Measurements from ENCODE around the gene CXCL17. TPM values are rescaled to one million over a fixed set of nuclear protein-coding genes. Genes with fewer than 3 reads are reported as not detected.

The CXCL17 gene
- total and polyA plus RNA-seq, 2 donors (not counting 1 experiment from before 2014, with no cell fraction given), result not detected

- 67% methylated on average over 2 of the region's 2 CpGs for WGBS (ENCODE audit: insufficient coverage)
- Histone ChIP-seq H3K36me3 (replicated peaks in 1 of 2; ENCODE audit: control extremely low read depth in 1 of 2, control insufficient read depth in 1 of 2, extremely low read depth in 1 of 2, insufficient read depth in 2 of 2, low read length in 1 of 2) (no peaks in the 10 kb centered on the region), H3K27me3 (replicated peaks in 1 of 4; ENCODE audit: control extremely low read depth in 1 of 4, control insufficient read depth in 3 of 4, insufficient read depth in 4 of 4, low read length in 3 of 4) (no peaks in the 10 kb centered on the region), H4K20me1 (ENCODE audit: control insufficient read depth, insufficient read depth, low read length, poor library complexity, severe bottlenecking) (no peaks in the 10 kb centered on the region), H2AFZ (ENCODE audit: insufficient read depth, low read depth, low read length, poor library complexity, severe bottlenecking) (no peak overlapping the region), H3K79me2 (ENCODE audit: control insufficient read depth, insufficient read depth, low read length) (no peaks in the 10 kb centered on the region), H3K4me1 (ENCODE audit: control insufficient read depth in 2 of 2, insufficient read depth in 2 of 2, low read length in 2 of 2) (peaks cover 26 to 31% of the 10 kb centered on the region in 2 donors), H3K4me2 (replicated peaks; ENCODE audit: low read depth, low read length, poor library complexity, severe bottlenecking) (no peak overlapping the region), H3K27ac (ENCODE audit: low read length in 2 of 2) (no peak overlapping the region), H3K4me3 (ENCODE audit: control extremely low read depth in 1 of 5, extremely low read depth in 1 of 5, insufficient read depth in 1 of 5, low read depth in 2 of 5, low read length in 4 of 5) (no peak overlapping the region), H3K9ac (ENCODE audit: low read length) (no peak overlapping the region), H3K9me3 (ENCODE audit: control extremely low read depth in 1 of 3, control insufficient read depth in 2 of 3, insufficient read depth in 1 of 3, low read length in 2 of 3) (no peaks in the 10 kb centered on the region)
- ChIA-PET POLR2A (no interaction called here), CTCF (interaction anchor here (1.0 to 12.9 kb wide), 3 partner anchors 9 to 69 kb away, joined by 3 to 348 read pairs (median 3); partner anchors contain the start of gene CEACAM1)
- TF ChIP-seq, protein P1, sequence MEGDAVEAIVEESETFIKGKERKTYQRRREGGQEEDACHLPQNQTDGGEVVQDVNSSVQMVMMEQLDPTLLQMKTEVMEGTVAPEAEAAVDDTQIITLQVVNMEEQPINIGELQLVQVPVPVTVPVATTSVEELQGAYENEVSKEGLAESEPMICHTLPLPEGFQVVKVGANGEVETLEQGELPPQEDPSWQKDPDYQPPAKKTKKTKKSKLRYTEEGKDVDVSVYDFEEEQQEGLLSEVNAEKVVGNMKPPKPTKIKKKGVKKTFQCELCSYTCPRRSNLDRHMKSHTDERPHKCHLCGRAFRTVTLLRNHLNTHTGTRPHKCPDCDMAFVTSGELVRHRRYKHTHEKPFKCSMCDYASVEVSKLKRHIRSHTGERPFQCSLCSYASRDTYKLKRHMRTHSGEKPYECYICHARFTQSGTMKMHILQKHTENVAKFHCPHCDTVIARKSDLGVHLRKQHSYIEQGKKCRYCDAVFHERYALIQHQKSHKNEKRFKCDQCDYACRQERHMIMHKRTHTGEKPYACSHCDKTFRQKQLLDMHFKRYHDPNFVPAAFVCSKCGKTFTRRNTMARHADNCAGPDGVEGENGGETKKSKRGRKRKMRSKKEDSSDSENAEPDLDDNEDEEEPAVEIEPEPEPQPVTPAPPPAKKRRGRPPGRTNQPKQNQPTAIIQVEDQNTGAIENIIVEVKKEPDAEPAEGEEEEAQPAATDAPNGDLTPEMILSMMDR (IDR thresholded peaks at IDR 0.05), result no peak
- no peak for TF ChIP-seq EZH2 (IDR thresholded peaks at IDR 0.05; ENCODE audit: borderline replicate concordance, insufficient read depth, low read depth, low read length, poor library complexity, severe bottlenecking)
- Mint-ChIP-seq H3K9me3 (ENCODE audit: insufficient read depth) (no peaks in the 10 kb centered on the region), H3K27ac (no peak overlapping the region), H3K4me1 (peaks cover 34% of the 10 kb centered on the region), H3K4me3 (no peak overlapping the region), H3K27me3 (no peaks in the 10 kb centered on the region)
- ATAC-seq (ENCODE audit: low read depth) (no peak), DNase-seq (no peak)
- intact Hi-C loops (cut with micrococcal nuclease), result no loop called here
Measured at GRCh38 chr19:42459926-42460325, 17.2 kb upstream of the CXCL17 start.

GRCh38 chr19:42455621-42456081 lies 12.9 kb upstream of the CXCL17 start:
- Histone ChIP-seq H3K27me3 (replicated peaks in 1 of 4; ENCODE audit: control extremely low read depth in 1 of 4, control insufficient read depth in 3 of 4, insufficient read depth in 4 of 4, low read length in 3 of 4) (peaks cover 0 to 3% (median 0%) of the 10 kb centered on the region in 4 experiments), H3K4me1 (ENCODE audit: control insufficient read depth in 2 of 2, insufficient read depth in 2 of 2, low read length in 2 of 2) (peaks cover 18 to 19% of the 10 kb centered on the region in 2 donors), H3K4me3 (ENCODE audit: control extremely low read depth in 1 of 5, extremely low read depth in 1 of 5, insufficient read depth in 1 of 5, low read depth in 2 of 5, low read length in 4 of 5) (no peak overlapping the region), H4K20me1 (ENCODE audit: control insufficient read depth, insufficient read depth, low read length, poor library complexity, severe bottlenecking) (no peaks in the 10 kb centered on the region), H2AFZ (ENCODE audit: insufficient read depth, low read depth, low read length, poor library complexity, severe bottlenecking) (no peak overlapping the region), H3K36me3 (replicated peaks in 1 of 2; ENCODE audit: control extremely low read depth in 1 of 2, control insufficient read depth in 1 of 2, extremely low read depth in 1 of 2, insufficient read depth in 2 of 2, low read length in 1 of 2) (no peaks in the 10 kb centered on the region), H3K9me3 (ENCODE audit: control extremely low read depth in 1 of 3, control insufficient read depth in 2 of 3, insufficient read depth in 1 of 3, low read length in 2 of 3) (no peaks in the 10 kb centered on the region), H3K9ac (ENCODE audit: low read length) (no peak overlapping the region), H3K27ac (ENCODE audit: low read length in 2 of 2) (no peak overlapping the region), H3K4me2 (replicated peaks; ENCODE audit: low read depth, low read length, poor library complexity, severe bottlenecking) (no peak overlapping the region), H3K79me2 (ENCODE audit: control insufficient read depth, insufficient read depth, low read length) (no peaks in the 10 kb centered on the region)
- H3K4me1 Mint-ChIP-seq, result peaks cover 20% of the 10 kb centered on the region
- ChIA-PET CTCF (interaction anchor here (0.5 to 12.9 kb wide), 10 partner anchors 9 to 141 kb away, joined by 3 to 348 read pairs (median 4); partner anchors contain the start of genes CEACAM1 and CXCL17), POLR2A (no interaction called here)
- no peak overlapping the region for H3K4me3 Mint-ChIP-seq
- ATAC-seq (ENCODE audit: low read depth) (no peak), DNase-seq (no peak)
- no peak overlapping the region for H3K27ac Mint-ChIP-seq
- no peak for TF ChIP-seq EZH2 (IDR thresholded peaks at IDR 0.05; ENCODE audit: borderline replicate concordance, insufficient read depth, low read depth, low read length, poor library complexity, severe bottlenecking)
- TF ChIP-seq, protein P1 (IDR thresholded peaks at IDR 0.05), result no peak
- H3K9me3 Mint-ChIP-seq (ENCODE audit: insufficient read depth), result no peaks in the 10 kb centered on the region
- WGBS (ENCODE audit: insufficient coverage), result no CpG with 5 or more reads among the region's 1 CpG
- peaks cover 6% of the 10 kb centered on the region for H3K27me3 Mint-ChIP-seq
- intact Hi-C loops (cut with micrococcal nuclease), result no loop called here
